HG03039 (cell line): ENCODE results near the gene PRF1.
"Not testable (repeated sequence)": the region's sequence is repeated elsewhere in the genome, so short reads cannot be mapped to it uniquely, and the experiment has no call there.

Experiments used
- ATAC-seq: cut with Tn5 transposase; IDR thresholded peaks from one replicate; pipeline ENCODE4 v1.9.1; 2021; ENCODE audit warnings: mild to moderate bottlenecking, moderate library complexity; ENCODE audit not compliant: unreplicated experiment

PRF1 gene

GRCh38 chr10:70595566-70596016, 7.0 kb downstream of the PRF1 start:
- no peak for ATAC-seq

DNA sequence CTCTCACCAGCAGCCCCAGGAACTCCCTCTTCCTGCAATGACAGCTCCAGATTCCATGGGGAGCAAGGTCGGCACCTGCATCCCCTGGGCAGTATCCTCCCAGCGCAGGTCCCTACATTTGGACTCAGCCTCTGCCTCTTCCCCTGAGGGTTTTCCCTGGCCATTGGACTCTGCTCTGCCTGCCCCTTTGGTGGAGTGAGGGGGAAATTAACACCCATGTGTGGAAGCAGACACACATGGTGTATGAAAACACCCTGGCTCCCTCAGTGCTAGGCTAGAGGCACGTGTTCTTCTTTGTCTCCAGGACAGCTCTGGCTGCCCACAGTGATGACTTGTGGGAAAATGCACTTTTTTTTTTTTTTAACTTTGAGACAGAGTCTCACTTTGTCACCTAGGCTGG, 8.4 kb downstream of the PRF1 start:
- no peak for ATAC-seq

GRCh38 chr10:70593513-70593890, 9.0 kb downstream of the PRF1 start:
- no peak for ATAC-seq

DNA sequence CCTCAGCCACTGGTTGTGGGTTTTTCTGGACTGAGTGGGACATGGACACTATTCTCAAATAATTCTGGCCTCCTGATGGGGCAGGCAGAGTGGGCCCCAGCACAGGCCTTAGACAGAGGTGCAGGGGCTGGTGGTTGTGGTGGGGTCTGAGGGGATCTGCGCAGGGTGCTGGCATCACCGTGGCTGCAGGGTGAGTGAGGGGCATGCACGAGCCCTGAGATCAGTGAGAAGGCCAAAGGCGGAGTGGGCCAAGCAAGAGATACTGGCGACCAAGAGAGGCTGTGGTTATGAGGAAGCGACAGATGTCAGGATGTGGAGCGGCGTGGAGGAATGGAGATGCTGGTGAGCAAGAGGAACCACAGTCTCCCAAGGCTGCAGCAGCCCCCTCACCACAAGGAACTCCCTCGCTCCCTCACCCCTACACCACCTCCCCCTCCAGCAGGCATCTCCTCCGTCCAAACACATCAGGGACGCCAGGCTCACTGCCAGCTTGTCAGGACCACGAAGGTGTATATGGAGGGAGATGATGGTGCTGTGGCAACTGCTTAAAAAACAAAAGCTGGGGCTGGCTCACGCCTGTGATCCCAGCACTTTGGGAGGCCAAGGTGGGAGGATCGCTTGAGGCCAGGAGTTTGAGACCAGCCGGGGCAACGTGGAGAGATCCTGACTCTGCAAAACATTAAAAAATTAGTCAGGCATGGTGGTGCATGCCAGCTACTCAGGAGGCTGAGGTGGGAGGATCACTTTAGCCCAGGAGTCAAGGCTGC, 9.6 kb downstream of the PRF1 start:
- ATAC-seq, result no peak

GRCh38 chr10:70592186-70592735, 10.3 kb downstream of the PRF1 start:
- ATAC-seq, result no peak

DNA sequence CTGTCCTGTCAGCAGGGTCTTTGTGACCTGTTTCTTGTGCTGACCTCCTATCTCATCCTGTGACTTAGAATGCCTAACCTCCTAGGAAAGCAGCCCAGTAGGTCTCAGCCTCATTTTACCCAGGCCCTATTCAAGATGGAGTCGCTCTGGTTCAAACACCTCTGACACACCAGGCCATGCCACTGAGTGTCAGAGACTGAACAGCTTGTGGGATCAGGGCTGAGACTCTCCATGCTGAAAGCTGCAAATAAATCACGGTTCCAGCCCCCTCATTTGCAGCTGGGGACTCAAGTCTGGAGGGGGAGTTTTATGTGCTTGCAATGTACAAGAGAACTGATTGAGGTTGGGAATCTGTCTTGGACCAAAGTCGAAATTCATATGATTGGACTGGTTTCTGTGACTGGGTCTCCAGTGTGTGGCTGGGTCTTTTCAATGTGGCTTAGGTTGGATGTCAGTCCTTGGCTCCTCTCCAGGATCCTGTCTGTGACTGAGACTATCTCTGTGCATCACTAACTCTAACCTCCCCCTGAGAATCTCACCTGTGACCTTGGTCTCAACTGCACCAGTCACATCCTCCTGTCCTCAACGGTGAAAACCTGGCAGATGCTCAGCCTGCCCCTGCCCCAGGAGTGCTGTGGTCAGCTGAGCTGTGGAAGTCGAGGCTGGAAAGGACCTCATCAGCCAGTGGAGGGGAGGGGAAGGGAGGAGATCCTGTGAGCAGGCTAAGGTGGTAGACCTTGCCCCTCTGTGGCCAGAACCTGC, 11.7 kb downstream of the PRF1 start:
- ATAC-seq, result no peak

DNA sequence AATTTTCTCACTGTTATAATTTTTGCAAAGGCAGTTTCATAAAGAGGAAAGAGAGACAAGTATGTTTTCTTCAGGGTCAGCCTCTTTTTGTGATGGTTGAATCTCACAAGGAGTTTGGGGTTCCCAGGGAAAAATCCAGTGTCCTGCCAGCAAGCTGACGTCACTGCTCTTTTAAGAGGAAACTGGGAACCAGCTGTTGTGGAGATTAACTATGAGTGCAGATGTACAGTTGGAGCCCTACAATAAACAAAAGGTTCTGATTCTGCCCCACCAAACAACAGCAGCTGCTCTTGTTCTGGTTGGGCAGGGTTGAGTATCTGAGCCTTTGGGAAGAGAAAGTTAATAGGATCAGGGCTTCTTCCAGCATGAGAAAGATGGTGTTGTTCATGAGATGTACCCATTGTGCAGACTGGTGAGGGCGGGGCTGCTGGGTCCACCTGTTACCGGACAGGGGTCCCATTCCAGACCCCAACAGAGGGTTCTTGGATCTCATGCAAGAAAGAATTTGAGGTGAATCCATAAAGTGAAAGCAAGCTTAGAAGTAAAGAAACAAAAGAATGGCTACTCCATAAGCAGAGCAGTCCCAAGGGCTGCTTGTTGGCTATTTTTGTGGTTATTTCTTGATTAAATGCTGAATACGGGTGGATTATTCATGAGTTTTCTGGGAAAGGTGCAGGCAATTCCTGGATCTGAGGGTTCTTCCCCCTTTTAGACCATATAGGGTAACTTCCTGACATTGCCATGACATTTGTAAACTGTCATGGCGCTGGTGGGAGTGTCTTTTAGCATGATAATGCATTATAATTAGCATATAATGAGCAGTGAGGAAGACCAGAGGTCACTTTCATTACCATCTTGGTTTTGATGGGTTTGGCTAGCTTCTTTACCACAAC, 12.5 kb downstream of the PRF1 start:
- no peak for ATAC-seq

DNA sequence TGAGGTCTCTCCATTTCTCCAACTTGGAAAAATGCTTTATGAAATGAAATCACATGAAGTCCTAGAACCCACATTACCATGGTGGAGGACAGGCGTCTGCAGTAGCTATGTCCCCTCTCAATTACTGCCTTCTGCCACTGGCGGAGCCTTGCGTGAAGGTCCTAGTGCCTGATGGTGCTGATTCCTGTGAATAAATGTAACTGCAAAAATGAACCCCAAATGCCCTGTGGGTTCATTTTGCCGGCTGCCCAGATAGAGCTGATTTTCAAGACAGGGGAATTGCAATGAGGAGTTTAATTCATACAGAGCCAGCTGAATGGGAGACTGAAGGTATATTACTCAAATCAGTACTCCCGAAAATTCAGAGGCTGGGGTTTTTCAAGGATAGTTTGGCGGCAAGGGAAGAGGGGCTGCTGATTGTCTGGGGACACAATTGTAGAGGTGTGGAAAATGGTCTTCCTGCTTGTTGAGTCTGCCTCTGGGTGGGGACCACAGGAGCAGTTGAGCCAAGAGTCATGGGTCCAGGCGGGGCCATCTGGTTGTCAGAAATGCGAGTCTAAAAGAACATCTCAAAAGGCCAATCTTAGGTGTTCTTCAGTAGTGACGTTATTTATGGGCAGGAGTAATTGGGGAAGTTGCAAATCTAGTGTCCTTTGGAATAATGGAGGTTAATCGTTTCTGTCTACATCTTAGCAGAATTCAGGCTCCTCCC, 13.5 kb downstream of the PRF1 start:
- no peak for ATAC-seq

DNA sequence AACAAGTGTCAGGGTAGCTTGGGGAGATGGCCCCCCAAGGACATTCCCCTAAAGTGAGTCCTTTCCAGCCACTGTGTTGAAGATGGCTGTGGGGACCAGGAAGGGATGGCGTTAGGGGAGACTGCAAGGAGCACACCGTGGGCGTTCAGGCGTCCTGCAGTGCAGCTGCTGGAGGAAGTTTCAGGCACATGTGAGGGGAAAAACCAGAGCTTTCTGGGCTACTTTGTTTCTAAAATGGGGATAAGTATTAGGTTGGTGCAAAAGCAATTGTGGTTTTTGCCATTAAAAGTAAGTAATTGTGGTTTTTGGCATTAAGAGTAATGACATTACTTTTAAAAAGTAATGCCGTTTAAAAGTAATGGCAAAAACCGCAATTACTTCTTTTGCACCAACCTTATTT, 14.3 kb downstream of the PRF1 start:
- ATAC-seq, result no peak

GRCh38 chr10:70587045-70587658, 15.4 kb downstream of the PRF1 start:
- ATAC-seq, result no peak

- no peak for ATAC-seq
Observed at GRCh38 chr10:70586348-70586930, 16.1 kb downstream of the PRF1 start.

GRCh38 chr10:70585578-70586169, 16.9 kb downstream of the PRF1 start:
- no peak for ATAC-seq

GRCh38 chr10:70584909-70585544, 17.5 kb downstream of the PRF1 start:
- no peak for ATAC-seq

GRCh38 chr10:70584366-70584765, 18.2 kb downstream of the PRF1 start:
- ATAC-seq, result no peak

DNA sequence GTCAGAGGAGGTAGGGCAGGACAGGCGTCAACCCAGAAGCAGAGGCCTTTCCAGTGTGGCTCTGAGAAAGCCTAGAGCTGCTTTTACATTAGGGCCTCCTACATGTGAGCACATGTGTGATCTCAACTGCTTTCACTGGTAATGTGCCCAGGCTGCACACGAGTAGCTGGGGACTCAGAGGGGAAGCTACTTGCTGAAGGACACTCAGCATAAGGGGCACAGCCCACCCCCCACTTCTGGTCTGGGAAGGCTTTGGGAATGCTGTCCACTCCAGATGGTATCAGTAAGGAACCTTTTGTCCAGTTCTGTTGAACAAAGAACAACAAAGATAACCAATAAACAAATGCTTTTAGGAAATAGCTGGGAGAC, 18.9 kb downstream of the PRF1 start:
- ATAC-seq, result no peak

- ATAC-seq, result no peak
Observed at GRCh38 chr10:70582793-70583668, 19.5 kb downstream of the PRF1 start.

DNA sequence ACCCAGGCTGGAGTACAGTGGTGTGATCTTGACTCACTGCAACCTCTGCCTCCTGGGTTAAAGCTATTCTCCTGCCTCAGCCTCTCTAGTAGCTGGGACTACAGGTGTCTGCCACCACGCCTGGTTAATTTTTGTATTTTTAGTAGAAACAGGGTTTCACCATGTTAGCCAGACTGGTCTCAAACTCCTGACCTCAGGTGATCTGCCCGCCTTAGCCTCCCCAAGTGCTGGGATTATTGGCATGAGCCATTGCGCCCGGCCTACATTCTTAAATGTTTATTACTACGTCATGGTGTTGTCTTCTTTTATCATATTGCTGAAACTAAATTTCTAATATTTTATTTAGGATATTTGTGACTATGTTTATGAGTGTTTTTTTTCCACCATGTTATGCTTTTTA, 21.4 kb downstream of the PRF1 start:
- ATAC-seq, result not testable (repeated sequence)
